Measurements from ENCODE around the gene OPHN1.

DNA sequence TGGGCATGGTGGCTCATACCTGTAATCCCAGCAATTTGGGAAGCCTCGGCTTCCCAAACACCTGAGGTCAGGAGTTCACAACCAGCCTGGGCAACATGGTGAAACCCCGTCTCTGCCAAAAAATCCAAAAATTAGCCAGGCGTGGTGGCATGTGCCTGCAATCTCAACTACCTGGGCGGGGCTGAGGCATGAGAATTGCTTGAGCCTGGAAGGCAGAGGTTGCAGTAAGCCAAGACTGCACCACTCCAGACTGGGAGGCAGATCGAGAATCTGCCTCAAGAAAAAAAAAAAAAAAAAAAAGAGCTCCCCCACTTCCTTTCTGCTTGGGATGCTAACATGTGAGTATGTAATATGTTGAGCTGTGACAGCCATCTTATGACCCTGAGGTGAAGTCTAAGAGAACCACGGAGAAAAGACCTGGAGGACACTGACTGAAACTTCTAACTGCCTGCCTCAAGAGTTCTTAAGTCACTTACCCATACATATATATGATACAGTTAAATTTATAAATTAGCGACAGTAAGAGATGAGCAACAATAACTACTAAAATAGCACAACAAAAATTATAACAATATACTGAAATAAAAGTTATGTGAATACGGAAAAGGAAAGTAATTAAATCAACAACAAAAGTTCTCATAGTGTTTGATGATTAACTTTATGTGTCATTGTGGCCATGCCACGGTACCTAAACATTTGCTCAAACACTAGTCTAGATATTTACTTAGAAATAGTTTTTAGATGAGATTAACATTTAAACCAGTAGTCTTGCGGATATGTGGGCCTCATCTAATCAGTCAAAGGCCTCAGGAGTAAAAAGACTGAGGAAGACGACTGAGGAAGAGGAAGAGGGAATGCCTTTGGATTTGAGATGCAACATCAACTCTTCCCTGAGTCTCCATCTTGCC lies 178.3 kb downstream of the OPHN1 start:
- TF ChIP-seq, protein P1, sequence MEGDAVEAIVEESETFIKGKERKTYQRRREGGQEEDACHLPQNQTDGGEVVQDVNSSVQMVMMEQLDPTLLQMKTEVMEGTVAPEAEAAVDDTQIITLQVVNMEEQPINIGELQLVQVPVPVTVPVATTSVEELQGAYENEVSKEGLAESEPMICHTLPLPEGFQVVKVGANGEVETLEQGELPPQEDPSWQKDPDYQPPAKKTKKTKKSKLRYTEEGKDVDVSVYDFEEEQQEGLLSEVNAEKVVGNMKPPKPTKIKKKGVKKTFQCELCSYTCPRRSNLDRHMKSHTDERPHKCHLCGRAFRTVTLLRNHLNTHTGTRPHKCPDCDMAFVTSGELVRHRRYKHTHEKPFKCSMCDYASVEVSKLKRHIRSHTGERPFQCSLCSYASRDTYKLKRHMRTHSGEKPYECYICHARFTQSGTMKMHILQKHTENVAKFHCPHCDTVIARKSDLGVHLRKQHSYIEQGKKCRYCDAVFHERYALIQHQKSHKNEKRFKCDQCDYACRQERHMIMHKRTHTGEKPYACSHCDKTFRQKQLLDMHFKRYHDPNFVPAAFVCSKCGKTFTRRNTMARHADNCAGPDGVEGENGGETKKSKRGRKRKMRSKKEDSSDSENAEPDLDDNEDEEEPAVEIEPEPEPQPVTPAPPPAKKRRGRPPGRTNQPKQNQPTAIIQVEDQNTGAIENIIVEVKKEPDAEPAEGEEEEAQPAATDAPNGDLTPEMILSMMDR (IDR thresholded peaks at IDR 0.05), result no peak
- no peak for TF ChIP-seq POLR2A (IDR thresholded peaks at IDR 0.05)

Data from adrenal gland (tissue), 5 donors.